ENCODE results near the gene CNGA4.
"Not testable (repeated sequence)": the region's sequence is repeated elsewhere in the genome, so short reads cannot be mapped to it uniquely, and the experiment has no call there.

CNGA4 gene

DNA sequence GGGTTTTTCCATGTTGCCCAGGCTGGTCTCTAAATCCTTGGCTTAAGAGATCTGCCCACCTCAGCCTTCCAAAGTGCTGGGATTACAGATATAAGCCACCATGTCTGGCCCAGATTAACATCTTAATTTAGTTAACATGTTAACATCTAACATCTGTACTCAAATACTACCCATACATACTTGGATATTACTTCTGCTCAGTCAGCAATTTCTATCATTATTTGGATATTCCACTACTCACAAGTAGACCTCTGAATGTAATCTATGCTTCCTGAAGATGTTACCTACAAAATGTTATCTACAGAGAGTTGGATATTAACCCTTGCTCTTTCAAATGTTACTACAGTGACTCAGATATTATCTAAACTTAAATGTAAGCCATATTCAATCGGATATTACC, 24.8 kb downstream of the CNGA4 start:
- DNase-seq (ENCODE audit: low spot score): no peak

GRCh38 chr11:6268820-6269219, 29.9 kb downstream of the CNGA4 start:
- no peak for DNase-seq (ENCODE audit: low spot score)

GRCh38 chr11:6269994-6270393, 31.1 kb downstream of the CNGA4 start:
- no peak for DNase-seq (ENCODE audit: low spot score)

GRCh38 chr11:6270584-6271246, 31.8 kb downstream of the CNGA4 start:
- DNase-seq (ENCODE audit: low spot score): no peak

DNA sequence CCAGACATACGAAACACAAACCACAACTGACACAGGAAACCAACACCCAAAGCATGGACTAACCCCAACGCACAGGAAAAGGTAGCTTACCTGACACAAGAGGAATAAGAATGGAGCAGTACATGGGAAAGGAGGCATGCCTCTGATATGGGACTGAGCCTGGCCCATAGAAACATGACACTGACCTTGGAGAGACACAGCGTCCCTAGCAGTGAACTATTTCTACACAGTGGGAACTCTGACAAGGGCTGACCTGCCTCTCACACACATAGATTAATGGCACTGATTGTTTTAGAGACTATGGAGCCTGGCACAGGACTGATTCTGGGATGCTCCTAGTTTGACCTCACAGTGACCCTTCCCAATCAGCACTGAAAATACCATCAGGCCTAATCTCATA, 32.7 kb downstream of the CNGA4 start:
- no peak for DNase-seq (ENCODE audit: low spot score)

DNA sequence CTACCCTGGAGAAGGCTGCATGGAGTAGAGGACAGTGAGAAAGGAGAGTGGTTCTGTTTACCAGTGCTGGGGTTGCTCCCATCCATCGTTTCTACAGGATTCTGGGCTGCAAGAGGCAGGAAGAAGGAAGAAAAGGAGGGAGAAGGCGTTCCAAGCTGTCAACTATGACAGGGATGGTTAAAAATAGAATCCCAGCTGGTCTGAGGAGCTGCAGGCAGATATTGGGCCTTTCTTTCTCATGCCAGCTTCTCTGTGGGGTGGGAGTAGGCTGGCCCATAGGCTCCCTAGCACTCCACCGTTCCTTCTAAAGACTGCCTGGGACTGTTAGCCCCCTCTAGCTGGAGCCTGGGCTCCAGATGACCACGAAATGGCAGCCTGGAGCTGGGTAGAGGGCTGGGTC, 34.3 kb downstream of the CNGA4 start:
- DNase-seq (ENCODE audit: low spot score): no peak

DNA sequence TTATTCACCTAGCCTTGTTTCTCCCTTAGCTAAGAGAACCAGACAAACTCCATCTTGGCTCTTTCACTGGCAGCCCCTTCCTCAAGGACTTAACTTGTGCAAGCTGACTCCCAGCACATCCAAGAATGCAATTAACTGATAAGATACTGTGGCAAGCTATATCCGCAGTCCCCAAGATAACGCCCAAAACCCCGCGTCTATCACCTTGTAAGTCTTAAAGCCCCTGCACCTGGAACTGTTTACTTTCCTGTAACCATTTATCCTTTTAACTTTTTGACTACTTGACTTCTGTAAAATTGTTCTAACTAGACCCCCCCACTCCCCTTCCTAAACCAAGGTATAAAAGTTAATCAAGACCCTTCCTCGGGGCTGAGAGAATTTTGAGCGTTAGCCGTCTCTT, 41.9 kb downstream of the CNGA4 start:
- not testable (repeated sequence) for DNase-seq (ENCODE audit: low spot score)

DNA sequence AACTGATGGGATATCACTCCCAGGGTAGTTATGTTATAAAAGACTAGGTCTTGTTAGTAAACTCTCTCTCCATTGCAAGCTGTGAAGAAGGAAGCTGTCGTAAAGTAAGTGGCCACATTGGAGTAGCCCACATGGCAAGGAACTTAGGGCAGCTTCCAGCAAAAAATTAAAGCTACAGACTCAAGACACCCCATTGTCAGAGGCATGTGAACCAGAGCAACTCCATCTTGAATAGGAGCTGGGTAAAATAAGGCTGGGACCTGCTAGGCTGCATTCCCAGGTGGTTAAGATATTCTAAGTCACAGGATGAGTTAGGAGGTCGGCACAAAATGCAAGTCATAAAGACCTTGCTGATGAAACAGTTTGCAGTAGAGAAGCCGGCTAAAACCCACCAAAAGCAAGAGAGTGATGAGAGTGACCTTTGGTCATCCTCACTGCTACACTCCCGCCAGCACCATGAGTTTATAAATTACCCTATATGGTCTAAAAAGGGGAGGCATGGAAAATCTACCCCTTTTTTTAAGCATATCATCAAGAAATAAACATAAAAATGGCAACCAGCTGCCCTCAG, 44.6 kb downstream of the CNGA4 start:
- DNase-seq (ENCODE audit: low spot score): no peak

- no peak for DNase-seq (ENCODE audit: low spot score)
These were observed 45.4 kb downstream of the CNGA4 start for GRCh38 chr11:6284250-6284649.

GRCh38 chr11:6285019-6285418, 46.1 kb downstream of the CNGA4 start:
- DNase-seq (ENCODE audit: low spot score): no peak
